IMR-90 (cell line): ENCODE results near the gene PARD3. TPM values are rescaled to one million over a fixed set of nuclear protein-coding genes. Genes with fewer than 3 reads are reported as not detected.

Experiments used
- ATAC-seq: fragments of 200-7000 bp; cut with Tn5 transposase; 2 replicates; pipeline ENCODE4 v1.9.1; 2020; ENCODE audit warnings: low read depth, mild to moderate bottlenecking, moderate library complexity
- BruUV-seq: library from RNA; stranded (reverse); fragments of 400-500 nt; replicated peaks from 2 replicates; lab custom pipeline; 2021; lab: Mats Ljungman, UMichigan
- CTCF ChIA-PET: fragments of 300-600 bp; formaldehyde crosslinking; extraction: SDS; loops from one replicate; lab custom pipeline; 2021; ENCODE audit warnings: antibody characterized with exemption; lab: Yijun Ruan, JAX
- POLR2A ChIA-PET: fragments of 300-600 bp; sonication (Branson Sonifier 250); formaldehyde crosslinking; loops from one replicate; lab custom pipeline; 2022; ENCODE audit warnings: antibody characterized with exemption; ENCODE audit not compliant: unreplicated experiment; lab: Charles Lee
- DNase-seq: peaks from one replicate; pipeline ENCODE4 v3.0.0; 2013
- H2AFZ ChIP-seq: replicated peaks from 2 replicates; pipeline ENCODE3; 2013; ENCODE audit warnings: low read length, mild to moderate bottlenecking; ENCODE audit not compliant: poor library complexity
- H2AK5ac ChIP-seq: 2 replicates; pipeline ENCODE4 v1.6.1; 2013; ENCODE audit warnings: low read depth, low read length, inconsistent platforms
- H2AK9ac ChIP-seq: replicated peaks from 2 replicates; pipeline ENCODE3; 2013; ENCODE audit warnings: mild to moderate bottlenecking, low read depth, low read length, moderate library complexity; ENCODE audit not compliant: poor library complexity
- H2BK120ac ChIP-seq: 2 replicates; pipeline ENCODE4 v1.6.1; 2013; ENCODE audit warnings: low read depth, low read length, inconsistent platforms
- H2BK15ac ChIP-seq: 3 replicates; pipeline ENCODE4 v1.6.1; 2013; ENCODE audit warnings: low read depth, low read length, inconsistent platforms
- H2BK20ac ChIP-seq: 2 replicates; pipeline ENCODE4 v1.6.1; 2013; ENCODE audit warnings: low read depth, mild to moderate bottlenecking, inconsistent platforms, low read length, moderate library complexity
- H2BK5ac ChIP-seq: 2 replicates; pipeline ENCODE4 v1.6.1; 2013; ENCODE audit warnings: mild to moderate bottlenecking, low read depth, low read length, inconsistent platforms; ENCODE audit not compliant: poor library complexity, severe bottlenecking
- H3K14ac ChIP-seq: replicated peaks from 2 replicates; pipeline ENCODE4 v1.6.1; 2013; ENCODE audit warnings: low read depth, low read length, inconsistent platforms
- H3K18ac ChIP-seq: 2 replicates; pipeline ENCODE4 v1.6.1; 2013; ENCODE audit warnings: low read depth, low read length, control low read depth
- H3K23ac ChIP-seq: 2 replicates; pipeline ENCODE4 v1.6.1; 2013; ENCODE audit warnings: low read depth, low read length, inconsistent platforms
- H3K27ac ChIP-seq: 2 replicates; pipeline ENCODE4 v1.5.1; 2013; ENCODE audit warnings: mild to moderate bottlenecking, control low read depth, low read length; ENCODE audit not compliant: insufficient read depth
- H3K27me3 ChIP-seq: 2 replicates; pipeline ENCODE4 v1.6.1; 2013; ENCODE audit warnings: low read length; ENCODE audit not compliant: control insufficient read depth, insufficient read depth
- H3K36me3 ChIP-seq: 2 replicates; pipeline ENCODE4 v1.6.1; 2013; ENCODE audit warnings: low read length, mixed read lengths; ENCODE audit not compliant: control insufficient read depth, insufficient read depth
- H3K4ac ChIP-seq: 2 replicates; pipeline ENCODE4 v1.6.1; 2013; ENCODE audit warnings: low read depth, low read length, inconsistent platforms
- H3K4me1 ChIP-seq: 2 replicates; pipeline ENCODE4 v1.6.1; 2013; ENCODE audit warnings: low read length, mixed read lengths; ENCODE audit not compliant: control insufficient read depth, insufficient read depth
- H3K4me2 ChIP-seq: 2 replicates; pipeline ENCODE4 v1.6.1; 2013; ENCODE audit warnings: low read depth, mild to moderate bottlenecking, control low read depth, low read length, moderate library complexity
- H3K4me3 ChIP-seq: 2 replicates; pipeline ENCODE4 v1.5.1; 2013; ENCODE audit warnings: low read depth, mild to moderate bottlenecking, control low read depth, low read length, moderate library complexity; ENCODE audit not compliant: insufficient read depth
- H3K56ac ChIP-seq: 2 replicates; pipeline ENCODE4 v1.6.1; 2013; ENCODE audit warnings: low read length, inconsistent platforms; ENCODE audit not compliant: insufficient read depth; ENCODE audit errors: extremely low read depth
- H3K79me1 ChIP-seq, 2 experiments: 2 replicates each; pipeline ENCODE4 v1.6.1; 2013; ENCODE audit warnings: low read length in 2 of 2, inconsistent platforms in 1 of 2, low read depth in 1 of 2
- H3K9ac ChIP-seq: 2 replicates; pipeline ENCODE4 v1.6.1; 2013; ENCODE audit warnings: low read depth, low read length, control low read depth
- H3K9me1 ChIP-seq: 2 replicates; pipeline ENCODE4 v1.6.1; 2013; ENCODE audit warnings: low read length, inconsistent platforms; ENCODE audit not compliant: insufficient read depth
- H3K9me3 ChIP-seq: 2 replicates; pipeline ENCODE4 v1.6.1; 2013; ENCODE audit warnings: low read length; ENCODE audit not compliant: control insufficient read depth, insufficient read depth
- H4K20me1 ChIP-seq: 2 replicates; pipeline ENCODE4 v1.6.1; 2013; ENCODE audit warnings: low read length, inconsistent platforms; ENCODE audit not compliant: insufficient read depth
- H4K5ac ChIP-seq: 2 replicates; pipeline ENCODE4 v1.6.1; 2013; ENCODE audit warnings: mild to moderate bottlenecking, low read depth, low read length, control low read depth
- H4K8ac ChIP-seq, 2 experiments: 2 replicates each; pipeline ENCODE4 v1.6.1; 2013; ENCODE audit warnings: low read depth in 2 of 2, low read length in 2 of 2, control low read depth in 1 of 2, inconsistent platforms in 1 of 2
- H4K91ac ChIP-seq: 2 replicates; pipeline ENCODE4 v1.6.1; 2013; ENCODE audit warnings: low read depth, low read length, inconsistent platforms; ENCODE audit not compliant: insufficient read depth
- BHLHE40 ChIP-seq: fragments of 150-350 bp; IDR thresholded peaks from 2 replicates; pipeline ENCODE4 v1.6.1; 2016; ENCODE audit warnings: mild to moderate bottlenecking, low read depth, low read length
- CEBPB ChIP-seq: IDR thresholded peaks from 2 replicates; pipeline ENCODE4 v1.6.1; 2012; ENCODE audit warnings: low read depth, low read length, improper control_type of control experiment
- CHD1 ChIP-seq: IDR thresholded peaks from 2 replicates; pipeline ENCODE4 v1.6.1; 2012; ENCODE audit warnings: low read depth, low read length, improper control_type of control experiment
- FOS ChIP-seq: fragments of 150-350 bp; IDR thresholded peaks from 2 replicates; pipeline ENCODE4 v1.6.1; 2016; ENCODE audit warnings: low read depth, low read length
- MAZ ChIP-seq: IDR thresholded peaks from 2 replicates; pipeline ENCODE4 v1.6.1; 2012; ENCODE audit warnings: low read depth, mild to moderate bottlenecking, low read length, improper control_type of control experiment, moderate library complexity, borderline replicate concordance
- MXI1 ChIP-seq: IDR thresholded peaks from 2 replicates; pipeline ENCODE4 v1.6.1; 2012; ENCODE audit warnings: low read depth, mild to moderate bottlenecking, low read length, moderate library complexity, borderline replicate concordance
- RCOR1 ChIP-seq: IDR thresholded peaks from 2 replicates; pipeline ENCODE4 v1.6.1; 2012; ENCODE audit warnings: mild to moderate bottlenecking, low read length, improper control_type of control experiment; ENCODE audit not compliant: insufficient replicate concordance
- SMC3 ChIP-seq: fragments of 150-350 bp; IDR thresholded peaks from 2 replicates; pipeline ENCODE4 v1.6.1; 2016; ENCODE audit warnings: low read depth, mild to moderate bottlenecking, antibody characterized with exemption, low read length, moderate library complexity
- WGBS, 2 experiments: methylation state at CpG; one replicate each; pipeline versions ENCODE4 v1.1.5 to v1.1.7; 2013; ENCODE audit warnings: missing lambda C conversion rate in 2 of 2; ENCODE audit not compliant: insufficient read length in 1 of 2; ENCODE audit errors: extremely low coverage in 2 of 2; 5-methylcytosine and 5-hydroxymethylcytosine counted together
- dilution Hi-C: fragments of 300-500 bp; cut with HindIII; formaldehyde crosslinking; loops from one replicate; pipeline ENCODE4 v1.14.3; 2018; ENCODE audit warnings: low sequenced_read_pairs; ENCODE audit not compliant: unreplicated experiment
- in situ Hi-C: fragments of 300-500 bp; cut with MboI; formaldehyde crosslinking; loops from 3 replicates; pipeline ENCODE4 v1.14.3; 2019; ENCODE audit warnings: low sequenced_read_pairs, inconsistent platforms, mixed read lengths
- intact Hi-C: fragments of 100-400 bp; cut with micrococcal nuclease; formaldehyde crosslinking; loops from 2 replicates; pipeline ENCODE4 v1.10.0; 2022
- polyA plus RNA-seq, 3 experiments: library from polyadenylated mRNA; depleted of rRNA; stranded (reverse); fragments of >200 nt; gene quantifications; 2 replicates each; pipeline ENCODE4 v1.2.3, GENCODE V29; 2012; ENCODE audit warnings: low replicate concordance in 1 of 3
- total RNA-seq: library from RNA; depleted of rRNA; stranded (reverse); fragments of >200 nt; gene quantifications from 2 replicates; pipeline ENCODE4 v1.2.3, GENCODE V29; 2012
- TF ChIP-seq, protein P1 (sequence below): conservative IDR thresholded peaks from 2 replicates; pipeline ENCODE4 v1.5.1; 2012; ENCODE audit warnings: mild to moderate bottlenecking, low read depth, low read length, improper control_type of control experiment

PARD3 gene
- total and polyA plus RNA-seq, 2 of the 4 experiments (the other 2 are of a cell fraction): 14.6 to 37.5 TPM

DNA sequence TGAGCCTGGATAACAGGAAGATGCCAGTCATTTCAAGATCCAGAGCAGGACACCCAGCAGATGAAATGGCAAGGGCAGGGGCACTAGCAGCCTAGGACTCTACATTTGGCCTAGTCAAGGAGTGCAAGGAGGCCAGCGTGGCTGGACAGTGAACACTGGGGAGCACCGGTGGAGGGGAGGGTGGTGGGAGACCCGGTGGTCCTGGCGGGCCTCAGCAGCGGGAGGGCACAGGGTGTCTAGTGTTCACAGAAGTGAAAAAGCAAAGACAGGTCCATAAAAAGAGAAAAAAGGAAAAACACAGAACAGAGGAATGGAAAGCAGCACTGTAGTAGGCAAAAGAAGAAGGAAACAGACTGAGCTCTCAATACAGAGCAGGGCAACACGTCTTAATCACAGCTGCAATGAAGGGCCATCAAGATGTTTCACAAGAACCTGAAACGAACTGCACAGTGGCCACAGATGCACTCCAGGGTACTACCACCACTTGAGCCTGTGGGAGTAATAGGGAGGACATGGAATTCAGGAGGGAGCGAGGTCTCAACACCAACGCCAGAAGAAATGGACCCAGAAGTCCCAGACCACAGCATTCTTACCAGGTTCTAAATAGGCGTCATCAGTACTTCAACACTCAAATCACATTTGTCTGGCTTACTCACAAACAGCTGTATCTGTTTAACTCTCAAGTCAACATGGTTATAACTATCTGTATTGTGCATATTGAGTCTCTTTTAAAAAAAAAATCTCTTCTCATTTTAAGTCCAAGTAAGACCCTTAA is 573.7 kb downstream of the PARD3 start:
- H2BK15ac ChIP-seq: no peak overlapping the region
- CTCF ChIA-PET: no interaction called here
- H3K79me1 ChIP-seq: no peaks in the 10 kb centered on the region
- POLR2A ChIA-PET: no interaction called here
- no peak overlapping the region for H2AK5ac ChIP-seq
- no peaks in the 10 kb centered on the region for H3K36me3 ChIP-seq
- no peak overlapping the region for H2BK20ac ChIP-seq
- TF ChIP-seq MAZ (no peak), CEBPB (no peak), RCOR1 (no peak), BHLHE40 (no peak), FOS (no peak), CHD1 (no peak), SMC3 (no peak), MXI1 (no peak)
- TF ChIP-seq, protein P1, sequence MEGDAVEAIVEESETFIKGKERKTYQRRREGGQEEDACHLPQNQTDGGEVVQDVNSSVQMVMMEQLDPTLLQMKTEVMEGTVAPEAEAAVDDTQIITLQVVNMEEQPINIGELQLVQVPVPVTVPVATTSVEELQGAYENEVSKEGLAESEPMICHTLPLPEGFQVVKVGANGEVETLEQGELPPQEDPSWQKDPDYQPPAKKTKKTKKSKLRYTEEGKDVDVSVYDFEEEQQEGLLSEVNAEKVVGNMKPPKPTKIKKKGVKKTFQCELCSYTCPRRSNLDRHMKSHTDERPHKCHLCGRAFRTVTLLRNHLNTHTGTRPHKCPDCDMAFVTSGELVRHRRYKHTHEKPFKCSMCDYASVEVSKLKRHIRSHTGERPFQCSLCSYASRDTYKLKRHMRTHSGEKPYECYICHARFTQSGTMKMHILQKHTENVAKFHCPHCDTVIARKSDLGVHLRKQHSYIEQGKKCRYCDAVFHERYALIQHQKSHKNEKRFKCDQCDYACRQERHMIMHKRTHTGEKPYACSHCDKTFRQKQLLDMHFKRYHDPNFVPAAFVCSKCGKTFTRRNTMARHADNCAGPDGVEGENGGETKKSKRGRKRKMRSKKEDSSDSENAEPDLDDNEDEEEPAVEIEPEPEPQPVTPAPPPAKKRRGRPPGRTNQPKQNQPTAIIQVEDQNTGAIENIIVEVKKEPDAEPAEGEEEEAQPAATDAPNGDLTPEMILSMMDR: no peak
- H3K14ac ChIP-seq: no peak overlapping the region
- WGBS, 2 experiments: 100% methylated on average over 4 of the region's 10 CpGs; no CpG with 5 or more reads in 1 of the 2 experiments
- intact Hi-C loops: no loop called here
- no peak overlapping the region for H2AK9ac ChIP-seq
- no peaks in the 10 kb centered on the region for H3K9me3 ChIP-seq
- H3K9me1 ChIP-seq: no peaks in the 10 kb centered on the region; the same call in 1 of the 2 replicates
- dilution Hi-C loops: no loop called here
- H3K27ac ChIP-seq: no peak overlapping the region
- no peaks in the 10 kb centered on the region for H4K20me1 ChIP-seq
- H2BK5ac ChIP-seq: no peak overlapping the region
- DNase-seq: no peak
- H3K56ac ChIP-seq: no peak overlapping the region
- H2AFZ ChIP-seq: no peak overlapping the region
- no peak overlapping the region for H3K4me2 ChIP-seq
- H3K27me3 ChIP-seq: no peaks in the 10 kb centered on the region
- no peak overlapping the region for H3K4me3 ChIP-seq
- no peak overlapping the region for H2BK120ac ChIP-seq
- no peak overlapping the region for H3K23ac ChIP-seq
- BruUV-seq: no TSS peak
- no peak overlapping the region for H3K4ac ChIP-seq
- in situ Hi-C loops: no loop called here
- ATAC-seq: no peak
- no peak overlapping the region for H3K18ac ChIP-seq
- no peak overlapping the region for H4K8ac ChIP-seq
- no peak overlapping the region for H3K9ac ChIP-seq
- no peak overlapping the region for H4K91ac ChIP-seq
- H3K4me1 ChIP-seq: peaks cover 5% of the 10 kb centered on the region
- no peak overlapping the region for H4K5ac ChIP-seq
